HG02870 (cell line): ENCODE measurements around the gene SMARCD2.
"Not testable (repeated sequence)": the region's sequence is repeated elsewhere in the genome, so short reads cannot be mapped to it uniquely, and the experiment has no call there.

ENCODE experiments used
- ATAC-seq: cut with Tn5 transposase; IDR thresholded peaks from one replicate; pipeline ENCODE4 v1.9.1; 2021; ENCODE audit warnings: mild to moderate bottlenecking, moderate library complexity; ENCODE audit not compliant: unreplicated experiment

Gene SMARCD2

DNA sequence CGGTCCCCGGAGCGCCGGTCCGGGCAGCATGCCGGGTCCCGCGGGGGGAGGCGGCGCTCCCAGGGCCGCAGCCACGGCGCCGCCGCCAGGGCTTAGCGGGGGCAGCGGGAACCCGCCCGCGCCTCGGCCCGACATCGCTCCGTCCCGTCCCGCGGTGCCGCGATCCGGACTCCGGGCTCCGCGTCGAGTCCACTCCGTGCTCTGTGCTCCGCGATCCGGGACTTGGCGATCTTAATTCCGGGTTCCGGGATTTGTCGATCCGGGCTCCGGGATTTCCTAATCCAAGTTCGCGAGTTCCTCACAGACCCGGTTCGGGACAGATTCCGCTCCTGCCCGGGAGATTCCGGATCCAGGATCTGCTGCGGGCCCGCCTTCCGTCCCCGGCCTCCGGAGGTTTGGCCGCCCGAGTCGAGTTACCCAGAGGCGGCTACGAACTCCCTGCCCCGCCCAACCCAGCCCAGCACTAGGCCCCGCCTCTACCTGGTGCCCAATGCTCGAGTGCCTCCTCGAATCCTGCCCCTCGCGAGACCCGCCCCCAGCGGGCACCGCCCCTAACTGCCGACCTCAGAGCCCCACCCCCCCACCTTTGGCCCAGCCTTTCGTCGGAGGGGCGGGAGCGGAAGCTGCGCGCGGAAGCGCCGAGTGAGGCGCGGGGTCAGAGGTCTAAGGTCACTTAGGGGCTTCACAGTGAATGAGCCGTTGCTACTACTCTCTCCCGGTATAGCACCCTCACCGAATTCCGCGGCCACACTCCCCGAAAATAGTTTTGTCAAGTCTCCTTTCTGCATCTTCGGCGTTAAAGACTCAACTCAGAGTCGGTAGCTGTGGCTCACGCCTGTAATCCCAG lies at the start of gene SMARCD2:
Gene SMARCD2, minus strand, starts transcription at position 146 of the 847 bp plus-strand sequence. Its CDS starts 11 bp downstream, at position 135.
- ATAC-seq, result peak; percentile 85

DNA sequence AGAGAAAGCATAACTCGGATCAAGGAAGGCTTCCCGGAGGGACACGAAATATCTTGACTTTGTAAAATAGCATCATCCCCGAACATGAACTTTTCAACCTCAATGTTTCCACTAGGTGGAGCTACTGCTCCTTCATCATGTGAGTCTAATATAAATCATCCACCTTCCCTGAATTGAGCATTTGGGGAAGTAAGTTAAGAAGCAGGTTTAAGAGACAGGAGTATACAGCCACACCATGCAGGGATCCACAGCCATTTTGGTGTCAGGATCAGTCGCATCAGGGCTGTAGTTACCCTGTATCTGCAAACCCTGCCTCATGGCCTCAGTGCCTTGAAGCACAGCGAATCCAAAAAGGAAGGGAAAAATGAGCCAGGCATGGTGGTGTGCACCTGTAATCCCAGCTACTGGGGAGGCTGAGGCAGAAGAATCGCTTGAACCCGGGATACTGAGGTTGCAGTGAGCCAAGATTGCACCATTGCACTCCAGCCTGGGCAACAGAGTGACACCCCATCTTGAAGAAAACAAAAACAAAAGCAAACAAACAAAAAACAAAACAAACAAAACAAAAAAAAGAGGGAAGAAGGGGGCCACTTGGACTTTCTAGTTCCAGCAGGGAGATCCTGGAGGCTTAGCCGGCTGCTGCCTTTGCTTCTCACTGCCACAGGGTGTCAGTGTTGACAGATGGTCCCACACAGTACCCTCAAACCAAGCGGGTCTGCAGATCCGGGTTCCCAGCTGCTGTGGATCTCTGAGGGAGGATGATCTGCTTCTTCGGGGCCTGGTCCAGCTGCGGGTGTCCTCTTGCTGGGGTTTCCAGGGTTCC lies 46.8 kb upstream of the SMARCD2 start:
- ATAC-seq, result not testable (repeated sequence)

DNA sequence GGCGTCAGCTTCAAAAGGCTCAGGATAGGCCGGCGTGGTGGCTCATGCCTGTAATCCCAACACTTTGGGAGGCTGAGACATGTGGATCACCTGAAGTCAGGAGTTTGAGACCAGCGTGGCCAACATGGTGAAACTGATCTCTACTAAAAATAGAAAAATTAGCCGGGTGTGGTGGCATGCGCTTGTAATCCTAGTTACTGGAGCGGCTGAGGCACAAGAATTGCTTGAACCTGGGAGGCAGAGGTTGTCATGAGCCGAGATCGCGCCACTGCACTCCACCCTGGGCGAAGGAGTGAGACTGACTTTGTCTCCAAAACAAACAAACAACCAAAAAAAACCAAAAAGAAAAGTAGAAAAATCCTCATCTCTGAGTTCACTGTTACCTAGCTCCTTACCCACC lies 42.6 kb upstream of the SMARCD2 start:
- ATAC-seq, result not testable (repeated sequence)

DNA sequence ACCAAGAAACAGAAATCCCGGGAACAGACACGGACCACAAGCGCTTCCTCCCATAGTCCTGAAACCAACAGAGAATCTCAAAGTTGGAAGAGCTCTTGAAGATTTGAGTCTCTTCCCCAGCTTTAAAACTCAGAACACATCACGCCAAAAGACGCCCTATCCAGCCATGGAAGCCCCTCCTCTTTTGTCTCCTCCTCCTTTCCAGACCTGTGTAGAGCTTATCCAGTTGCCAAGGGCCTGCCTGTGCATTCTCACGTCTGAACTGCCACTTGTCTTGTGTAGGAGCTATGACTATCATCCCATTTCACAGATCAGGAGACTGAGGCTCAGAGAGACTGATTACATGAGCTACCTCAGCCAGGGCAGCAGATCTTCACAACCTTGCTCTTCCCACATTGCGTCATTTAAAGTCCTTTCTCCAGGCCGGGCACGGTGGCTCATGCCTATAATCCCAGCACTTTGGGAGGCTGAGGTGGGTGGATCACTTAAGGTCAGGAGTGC lies 40.2 kb upstream of the SMARCD2 start:
- ATAC-seq, result not testable (repeated sequence)

DNA sequence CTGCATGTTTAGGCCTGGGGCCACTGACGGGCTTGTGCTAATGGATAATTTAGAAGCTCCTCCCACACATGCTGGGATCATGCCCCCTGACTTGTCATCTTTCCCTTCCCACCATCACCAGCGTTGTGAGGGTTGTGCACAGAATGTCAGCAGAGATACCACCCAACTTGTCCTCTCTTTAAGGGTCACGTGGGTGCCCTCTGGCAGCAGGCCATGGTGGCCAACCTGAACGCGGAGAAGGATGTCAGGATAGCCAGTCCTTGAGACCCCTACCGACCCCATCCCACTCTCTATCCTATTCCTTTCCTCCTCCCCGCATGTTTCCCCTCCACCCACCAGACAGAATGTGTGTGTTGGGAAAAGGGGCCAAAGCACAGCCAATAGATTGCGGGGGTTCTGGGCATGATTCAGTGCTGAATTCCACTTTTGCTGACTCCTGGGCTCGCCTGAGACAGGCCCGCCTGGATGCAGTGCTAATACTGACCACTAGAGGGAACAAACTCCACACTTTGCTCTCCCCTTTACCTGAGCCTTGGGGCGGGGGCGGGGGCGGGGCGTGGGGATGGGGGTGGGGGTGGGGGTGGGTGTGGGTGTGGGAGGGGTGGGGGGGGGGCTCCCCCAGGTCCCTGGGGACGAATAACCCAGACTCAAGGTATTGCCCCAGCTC lies 39.6 kb upstream of the SMARCD2 start, which contains the start of gene GH2:
Gene GH2, minus strand, starts transcription at position 10 of the 667 bp plus-strand sequence. CDS start 143 bp downstream, outside the sequence.
- no peak for ATAC-seq

- ATAC-seq, result not testable (repeated sequence)
These were observed 38.9 kb upstream of the SMARCD2 start for GRCh38 chr17:63881337-63881736.

GRCh38 chr17:63880706-63881105 lies 38.2 kb upstream of the SMARCD2 start:
- no peak for ATAC-seq

- ATAC-seq, result not testable (repeated sequence)
These were observed 35.9 kb upstream of the SMARCD2 start for GRCh38 chr17:63878413-63878812.

DNA sequence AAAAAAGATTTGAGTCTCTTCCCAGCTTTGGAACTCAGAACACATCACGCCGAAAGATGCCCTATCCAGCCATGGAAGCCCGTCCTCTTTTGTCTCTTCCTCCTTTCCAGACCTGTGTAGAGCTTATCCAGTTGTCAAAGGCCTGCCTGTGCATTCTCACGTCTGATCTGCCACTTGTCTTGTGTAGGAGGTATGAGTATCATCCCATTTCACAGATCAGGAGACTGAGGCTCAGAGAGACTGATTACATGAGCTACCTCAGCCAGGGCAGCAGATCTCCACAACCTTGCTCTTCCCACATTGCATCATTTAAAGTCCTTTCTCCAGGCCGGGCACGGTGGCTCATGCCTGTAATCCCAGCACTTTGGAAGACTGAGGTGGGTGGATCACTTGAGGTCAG lies 32.2 kb upstream of the SMARCD2 start:
- ATAC-seq, result not testable (repeated sequence)

GRCh38 chr17:63874061-63874626 lies 31.7 kb upstream of the SMARCD2 start:
- ATAC-seq, result not testable (repeated sequence)

DNA sequence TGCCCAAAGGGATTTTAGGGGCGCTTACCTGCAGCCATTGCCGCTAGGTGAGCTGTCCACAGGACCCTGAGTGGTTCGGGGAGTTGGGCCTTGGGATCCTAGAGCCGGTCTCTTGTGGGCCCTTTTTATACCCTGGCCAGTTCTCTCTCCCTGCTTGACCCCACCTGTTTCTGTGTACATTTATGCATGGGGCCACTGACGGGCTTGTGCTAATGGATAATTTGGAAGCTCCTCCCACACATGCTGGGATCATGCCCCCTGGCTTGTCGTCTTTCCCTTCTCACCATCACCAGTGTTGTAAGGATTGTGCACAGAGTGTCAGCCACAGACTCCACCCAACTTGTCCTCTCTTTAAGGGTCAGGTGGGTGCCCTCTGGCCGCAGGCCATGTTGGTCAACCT lies 31.1 kb upstream of the SMARCD2 start, which contains the start of gene CSH2:
Gene CSH2, minus strand, starts transcription at position 101 of the 400 bp plus-strand sequence. Its CDS starts 63 bp downstream, at position 38.
- ATAC-seq, result not testable (repeated sequence)

DNA sequence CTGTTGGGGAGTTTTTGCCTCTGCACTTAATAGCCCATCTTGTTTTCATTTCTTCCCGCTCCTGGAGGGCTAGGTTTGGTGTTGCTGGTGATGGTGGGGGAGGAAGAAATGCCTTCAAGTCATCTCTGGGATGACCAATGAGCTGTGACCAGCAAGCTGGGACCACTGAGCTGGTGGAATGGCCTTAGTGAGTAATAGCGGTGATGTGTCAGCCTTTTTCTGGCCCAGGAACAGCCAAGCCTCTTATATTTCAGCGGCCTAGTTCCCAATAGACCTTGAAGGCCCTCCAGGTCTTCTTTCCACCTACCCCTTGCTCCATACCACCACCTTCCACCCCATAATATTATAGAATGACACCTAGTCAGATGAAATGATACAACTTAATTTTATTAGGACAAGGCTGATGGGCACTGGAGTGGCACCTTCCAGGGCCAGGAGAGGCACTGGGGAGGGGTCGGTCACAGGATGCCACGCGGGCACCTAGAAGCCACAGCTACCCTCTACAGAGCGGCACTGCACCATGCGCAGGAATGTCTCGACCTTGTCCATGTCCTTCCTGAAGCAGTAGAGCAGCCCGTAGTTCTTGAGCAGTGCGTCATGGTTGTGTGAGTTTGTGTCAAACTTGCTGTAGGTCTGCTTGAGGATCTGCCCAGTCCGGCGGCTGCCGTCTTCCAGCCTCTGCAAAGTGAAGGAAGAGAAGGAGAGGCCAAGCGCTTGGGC lies 29.3 kb upstream of the SMARCD2 start:
- not testable (repeated sequence) for ATAC-seq

DNA sequence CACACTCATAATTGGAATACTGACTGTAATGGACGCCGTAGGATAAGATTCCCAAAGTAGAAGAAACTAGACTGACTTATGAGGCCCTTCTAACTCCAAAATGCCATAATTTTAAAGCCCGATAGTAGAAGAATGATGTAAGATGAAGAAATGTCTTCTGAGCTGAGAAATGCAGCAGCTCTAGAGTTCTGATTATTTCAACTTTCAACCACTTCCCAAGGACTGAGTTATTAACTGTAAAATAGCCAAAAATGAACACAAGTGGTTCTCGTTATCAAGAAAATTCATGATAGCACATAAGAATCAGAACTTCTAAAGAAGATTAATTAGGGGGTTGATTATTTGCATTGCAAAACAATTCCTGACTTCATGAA lies 27.8 kb upstream of the SMARCD2 start:
- not testable (repeated sequence) for ATAC-seq

- not testable (repeated sequence) for ATAC-seq
These were observed 27.2 kb upstream of the SMARCD2 start for GRCh38 chr17:63869491-63870291.

DNA sequence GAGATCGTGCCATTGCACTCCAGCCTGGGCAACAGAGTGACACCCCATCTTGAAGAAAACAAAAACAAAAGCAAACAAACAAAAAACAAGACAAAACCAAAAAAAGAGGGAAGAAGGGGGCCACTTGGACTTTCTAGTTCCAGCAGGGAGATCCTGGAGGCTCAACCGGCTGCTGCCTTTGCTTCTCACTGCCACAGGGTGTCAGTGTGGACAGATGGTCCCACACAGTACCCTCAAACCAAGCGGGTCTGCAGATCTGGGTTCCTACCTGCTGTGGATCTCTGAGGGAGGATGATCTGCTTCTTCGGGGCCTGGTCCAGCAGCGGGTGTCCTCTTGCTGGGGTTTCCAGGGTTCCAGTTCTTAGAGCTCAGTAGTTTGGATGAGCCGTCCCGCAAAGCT lies 24.1 kb upstream of the SMARCD2 start:
- ATAC-seq, result not testable (repeated sequence)

DNA sequence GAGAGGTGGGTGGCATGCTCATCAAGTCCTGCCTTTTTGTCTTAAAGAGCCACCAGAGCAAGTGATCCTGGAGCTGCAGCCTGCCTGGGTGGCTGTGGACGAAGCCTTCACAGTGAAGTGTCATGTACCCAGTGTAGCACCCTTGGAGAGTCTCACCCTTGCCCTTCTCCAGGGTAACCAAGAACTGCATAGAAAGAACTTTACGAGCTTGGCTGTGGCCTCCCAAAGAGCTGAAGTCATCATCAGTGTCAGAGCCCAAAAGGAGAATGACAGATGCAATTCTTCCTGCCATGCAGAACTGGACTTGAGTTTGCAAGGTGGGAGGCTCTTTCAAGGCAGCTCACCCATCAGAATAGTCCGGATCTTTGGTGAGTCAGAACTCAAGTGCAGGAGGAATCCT lies 16.8 kb upstream of the SMARCD2 start:
- ATAC-seq, result no peak

- ATAC-seq, result not testable (repeated sequence)
These were observed 13.9 kb upstream of the SMARCD2 start for GRCh38 chr17:63856425-63856824.

DNA sequence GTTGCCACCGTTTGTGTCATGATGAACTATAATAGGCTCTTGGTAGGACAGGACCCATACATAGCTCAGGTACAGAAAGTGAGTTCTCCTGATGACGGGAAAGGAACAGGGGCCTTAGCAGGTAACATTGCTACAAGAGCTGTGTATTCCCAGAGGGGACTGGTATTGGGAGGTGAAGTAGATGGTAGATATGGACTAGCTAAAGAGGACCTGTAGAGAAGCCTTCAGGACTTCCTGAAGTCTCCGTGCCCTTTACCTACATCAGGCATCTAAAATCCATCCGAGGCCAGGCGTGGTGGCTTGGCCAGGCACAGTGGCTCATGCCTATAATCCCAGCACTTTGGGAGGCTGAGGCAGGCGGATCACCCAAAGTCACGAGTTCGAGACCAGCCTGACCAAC lies 12.7 kb upstream of the SMARCD2 start:
- ATAC-seq, result no peak

DNA sequence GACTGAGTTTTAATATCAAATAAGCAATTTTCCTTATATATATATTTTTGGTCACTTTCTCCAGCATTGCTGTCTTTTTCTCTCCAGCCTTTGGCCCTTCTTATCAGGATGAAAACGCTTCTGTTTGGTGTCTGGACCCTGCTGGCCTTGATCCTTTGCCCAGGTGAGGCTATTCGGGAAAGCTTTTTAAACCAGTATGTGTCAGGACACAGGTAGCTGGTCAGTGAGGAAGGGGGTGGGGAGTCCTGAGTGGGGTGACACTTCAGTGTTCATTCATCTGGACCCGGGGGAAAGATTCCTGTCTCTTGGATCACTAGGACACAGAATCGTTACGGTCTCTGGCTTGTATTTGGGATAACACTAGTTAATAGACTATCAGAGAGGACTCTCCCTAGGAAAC lies 12.2 kb upstream of the SMARCD2 start:
- no peak for ATAC-seq
